GM21367 (cell line): ENCODE results near the gene CD300C.
"Not testable (repeated sequence)": the region's sequence is repeated elsewhere in the genome, so short reads cannot be mapped to it uniquely, and the experiment has no call there.

ENCODE experiments used
- ATAC-seq: cut with Tn5 transposase; IDR thresholded peaks from one replicate; pipeline ENCODE4 v1.9.1; 2021; ENCODE audit not compliant: unreplicated experiment

The CD300C gene

DNA sequence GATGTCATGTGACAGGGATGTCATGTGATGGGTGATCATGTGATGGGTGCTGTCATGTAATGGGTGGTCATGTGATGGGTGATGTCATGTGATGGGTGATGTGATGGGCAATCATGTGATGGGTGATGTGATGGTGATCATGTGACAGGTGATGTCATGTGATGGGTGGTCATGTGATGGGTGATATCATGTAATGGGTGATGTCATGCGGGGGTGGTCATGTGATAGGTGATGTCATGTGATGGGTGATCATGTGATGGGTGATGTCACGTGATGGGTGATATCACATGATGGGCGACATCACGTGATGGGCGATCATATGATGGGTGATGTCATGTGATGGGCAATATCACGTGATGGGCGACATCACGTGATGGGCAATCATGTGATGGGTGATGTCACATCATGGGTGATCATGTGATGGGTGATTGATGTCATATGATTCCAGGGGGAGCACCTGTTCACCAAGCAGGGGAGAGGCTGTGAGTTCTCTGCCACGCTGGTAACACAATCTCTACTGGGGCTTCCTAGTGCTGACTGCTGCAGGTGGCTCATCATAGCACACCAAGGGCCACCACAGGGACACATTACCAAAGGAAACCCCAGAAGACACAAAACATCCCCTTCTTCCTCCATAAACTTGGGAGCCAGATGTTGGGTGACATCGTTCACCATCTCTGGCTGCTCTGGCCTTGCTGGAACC, 31.1 kb downstream of the CD300C start:
- ATAC-seq, result no peak

DNA sequence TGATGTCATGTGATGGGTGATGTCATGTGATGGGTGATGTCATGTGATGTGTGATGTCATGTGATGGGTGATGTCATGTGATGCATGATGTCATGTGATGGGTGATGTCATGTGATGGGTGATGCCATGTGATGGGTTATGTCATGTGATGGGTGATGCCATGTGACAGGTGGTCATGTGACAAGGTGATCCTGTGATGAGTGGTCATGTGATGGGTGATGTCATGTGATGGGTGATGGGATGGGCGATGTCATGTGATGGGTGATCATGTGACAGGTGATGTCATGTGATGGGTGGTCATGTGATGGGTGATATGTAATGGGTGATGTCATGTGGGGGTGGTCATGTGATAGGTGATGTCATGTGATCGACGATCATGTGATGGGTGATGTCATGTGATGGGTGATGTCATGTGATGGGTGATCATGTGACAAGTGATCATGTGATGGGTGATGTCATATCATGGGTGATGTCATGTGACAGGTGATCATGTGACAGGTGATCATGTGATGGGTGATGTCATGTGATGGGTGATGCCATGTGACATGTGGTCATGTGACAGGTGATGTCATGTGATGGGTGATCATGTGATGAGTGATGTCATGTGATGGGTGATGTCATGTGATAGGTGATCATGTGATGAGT, 31.8 kb downstream of the CD300C start:
- no peak for ATAC-seq

DNA sequence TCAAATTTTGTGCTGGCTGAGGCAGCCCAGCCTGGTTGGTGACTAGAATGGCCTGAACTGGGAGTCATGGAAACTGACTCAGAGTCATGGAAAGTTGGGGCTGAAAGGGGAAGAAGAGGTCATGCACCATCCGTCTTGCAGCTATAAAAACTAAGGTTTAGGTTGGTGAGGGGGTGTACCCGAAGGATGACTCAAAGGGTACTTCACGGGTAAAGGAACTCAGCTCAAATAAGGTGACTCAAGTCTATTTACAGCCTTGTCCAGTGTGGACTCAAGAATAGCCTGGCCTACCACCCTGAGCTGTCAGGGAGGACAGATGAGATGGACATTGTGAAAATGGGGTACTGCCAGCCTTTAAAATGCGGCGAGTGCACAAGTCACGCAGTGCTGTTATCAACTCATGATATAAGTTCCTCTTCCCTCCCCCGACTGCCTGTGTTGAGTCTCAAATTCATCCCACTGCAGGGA, 33.3 kb downstream of the CD300C start:
- ATAC-seq, result peak; percentile 63

DNA sequence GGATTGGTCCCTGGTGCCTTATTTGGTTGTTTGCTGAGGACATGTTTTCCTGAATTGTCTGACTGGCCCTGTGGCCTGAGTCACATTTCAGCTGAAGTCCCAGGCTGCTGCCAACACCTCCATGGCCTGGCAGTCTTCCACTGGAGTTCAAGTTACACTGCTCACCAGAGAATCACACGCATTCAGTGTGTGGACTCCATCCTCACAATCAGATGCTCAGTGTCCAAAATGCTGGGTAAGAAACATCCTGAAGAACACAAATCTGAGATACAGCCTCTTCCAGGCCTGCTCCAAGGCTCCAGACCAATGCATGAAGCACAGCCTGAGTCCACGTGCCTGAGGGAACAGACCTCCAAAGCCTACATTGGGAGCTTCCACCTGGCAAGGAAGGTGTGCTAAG, 33.9 kb downstream of the CD300C start:
- ATAC-seq, result no peak

DNA sequence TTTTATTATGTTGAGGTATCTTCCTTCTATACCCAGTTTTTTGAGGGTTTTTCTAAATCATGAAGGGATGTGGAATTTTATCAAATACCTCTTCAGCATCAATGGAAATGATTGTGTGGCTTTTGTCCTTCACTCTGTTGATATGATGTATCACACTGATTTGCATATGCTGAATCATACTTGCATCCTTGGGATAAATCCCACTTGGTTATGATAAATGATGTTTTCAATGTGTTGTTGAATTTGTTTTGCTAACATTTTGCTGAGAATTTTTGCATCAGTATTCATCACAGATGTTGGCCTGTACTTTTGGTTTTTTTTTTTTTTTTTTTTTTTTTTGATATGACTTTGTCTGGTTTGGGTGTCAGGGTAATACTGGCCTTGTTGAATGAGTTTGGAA, 37.8 kb downstream of the CD300C start:
- no peak for ATAC-seq

DNA sequence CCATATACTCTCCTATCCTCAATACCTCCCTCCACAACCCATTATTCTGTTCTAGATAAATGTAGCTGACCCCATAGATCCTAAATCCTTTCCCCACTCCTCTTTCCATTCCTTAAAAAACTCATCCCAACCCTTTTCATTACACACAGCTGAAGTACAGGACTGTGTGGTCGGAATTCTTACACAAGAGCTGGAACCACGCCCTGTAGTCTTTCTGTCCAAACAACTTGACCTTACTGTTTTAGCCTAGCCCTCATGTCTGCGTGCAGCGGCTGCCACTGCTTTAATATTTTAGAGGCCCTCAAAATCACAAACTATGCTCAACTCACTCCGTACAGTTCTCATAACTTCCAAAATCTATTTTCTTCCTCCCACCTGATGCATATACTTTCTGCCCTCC, 42.0 kb downstream of the CD300C start:
- ATAC-seq, result not testable (repeated sequence)

DNA sequence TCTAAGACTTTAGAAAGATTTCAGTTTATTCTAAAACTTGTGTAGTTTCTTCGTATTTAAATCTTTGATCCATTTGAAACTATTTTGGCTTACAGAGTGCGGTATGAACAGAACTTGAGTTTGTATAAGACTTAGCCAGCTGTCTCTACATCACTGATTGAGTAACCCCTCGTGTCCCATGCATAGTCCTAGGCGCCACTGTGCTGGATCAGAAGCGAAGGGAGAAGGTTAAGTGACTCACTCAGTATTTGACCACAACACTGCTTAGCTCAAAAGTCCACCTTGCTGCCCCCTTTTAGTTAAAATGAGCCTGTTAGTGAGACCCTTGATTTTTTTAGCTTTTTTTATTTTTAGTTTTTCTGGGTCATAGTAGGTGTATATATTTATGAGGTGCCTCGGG, 43.1 kb downstream of the CD300C start:
- no peak for ATAC-seq

DNA sequence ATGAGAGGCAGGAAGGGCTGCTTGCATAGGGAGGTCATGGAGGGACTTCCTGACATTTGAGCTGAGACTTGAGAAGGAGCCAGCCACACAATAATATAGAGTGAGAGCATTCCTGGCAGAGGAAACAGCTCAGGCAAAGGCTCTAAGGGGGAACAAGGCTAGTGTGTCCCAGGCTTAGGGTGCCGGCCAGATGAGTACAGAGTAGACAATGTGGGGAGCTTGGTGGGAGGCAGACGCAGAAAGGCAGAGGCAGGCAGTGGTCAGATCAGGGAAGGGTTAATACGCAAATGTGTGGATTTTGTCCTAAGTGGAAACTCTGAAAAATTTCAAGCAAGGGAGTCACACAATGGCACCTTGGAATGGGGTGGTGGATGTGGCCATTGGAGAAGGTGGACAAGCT, 45.9 kb downstream of the CD300C start:
- ATAC-seq, result no peak

DNA sequence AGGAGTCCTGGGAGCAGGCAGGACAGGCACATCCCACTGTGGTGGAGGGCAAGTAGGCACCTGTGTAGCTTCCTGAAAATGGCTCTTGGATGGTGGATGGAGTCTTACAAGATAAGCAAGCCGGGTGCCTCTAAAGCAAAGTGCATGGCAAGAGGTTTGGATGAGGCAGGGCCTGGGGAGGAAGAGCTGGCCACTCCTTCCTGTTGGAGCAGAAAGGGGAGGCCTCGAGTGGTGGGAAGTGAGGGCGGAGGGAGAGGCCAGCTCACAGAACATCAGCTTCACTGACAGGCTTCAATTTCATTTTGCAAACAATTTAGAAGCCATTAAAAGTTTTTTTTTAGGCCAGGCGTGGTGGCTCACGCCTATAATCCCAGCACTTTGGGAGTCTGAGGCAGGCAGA, 48.4 kb downstream of the CD300C start:
- no peak for ATAC-seq

DNA sequence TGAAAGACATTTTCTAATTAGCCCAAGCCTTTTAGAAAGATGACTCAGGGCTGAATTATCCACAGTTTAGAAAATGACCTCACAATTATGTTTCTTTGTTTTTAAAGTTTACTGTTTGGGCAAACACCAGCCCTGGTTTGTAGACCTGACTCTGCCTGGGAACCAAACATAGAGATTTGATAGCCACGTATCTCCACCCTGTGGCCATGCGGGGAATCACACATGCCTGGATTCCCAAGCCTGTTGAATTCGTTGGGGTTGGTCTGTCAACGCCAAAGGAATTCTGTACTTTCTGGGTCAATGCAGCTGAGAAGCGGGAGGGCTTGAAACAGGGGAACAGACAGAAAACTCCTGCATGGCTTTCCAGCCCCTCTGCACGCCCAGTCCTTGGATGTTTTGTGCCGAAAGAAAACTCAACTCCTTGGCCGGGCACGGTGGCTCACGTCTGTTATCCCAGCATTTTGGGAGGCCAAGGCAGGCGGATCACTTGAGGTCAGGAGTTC, 52.5 kb downstream of the CD300C start:
- no peak for ATAC-seq

DNA sequence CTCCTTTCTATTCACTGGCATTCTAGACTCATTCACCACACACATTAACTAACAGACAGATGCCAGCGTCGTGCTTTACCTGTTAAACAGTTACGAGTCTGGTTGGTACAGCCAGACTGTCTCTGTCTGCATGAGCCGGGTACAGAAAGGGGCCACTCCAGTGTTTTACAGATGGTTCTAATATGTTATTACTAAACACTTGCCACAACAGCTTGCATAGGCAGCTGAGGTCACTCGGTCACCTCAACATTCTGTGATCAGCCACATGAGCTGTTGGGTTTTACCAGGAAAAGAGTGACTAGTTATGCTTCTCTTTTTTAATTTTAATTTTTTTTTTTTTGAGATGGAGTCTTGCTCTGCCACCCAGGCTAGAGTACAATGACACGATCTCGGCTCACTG, 54.3 kb downstream of the CD300C start:
- ATAC-seq, result no peak
